Upper lobe of left lung (tissue), 4 donors: ENCODE results near the gene TP53I11.

Experiments
- CTCF ChIP-seq, 6 experiments: fragments of 450-650 bp in 4 of 6; fragments of 200-600 bp in 2 of 6; sonication (generic) in 2 of 6; IDR thresholded peaks; one replicate each; pipeline ENCODE4 v1.5.1; 2016 to 2019; ENCODE audit warnings: antibody characterized with exemption in 6 of 6
- EP300 ChIP-seq, 4 donors: sonication (generic); formaldehyde crosslinking; IDR thresholded peaks; one replicate each; pipeline ENCODE4 v1.5.1; 2017; ENCODE audit warnings: antibody characterized with exemption in 4 of 4, control low read depth in 2 of 4
- POLR2AphosphoS5 ChIP-seq, 2 donors: sonication (generic); formaldehyde crosslinking; IDR thresholded peaks; one replicate each; pipeline ENCODE4 v1.5.1; 2017; ENCODE audit warnings: antibody characterized with exemption in 2 of 2

- TF ChIP-seq CTCF (IDR thresholded peaks at IDR 0.05) (no peak), EP300 (IDR thresholded peaks at IDR 0.05) (no peak), POLR2AphosphoS5 (IDR thresholded peaks at IDR 0.05) (no peak)
These were observed 13.6 kb downstream of the TP53I11 start for GRCh38 chr11:44936951-44937543.
